Measurements from ENCODE around the gene SLC16A3.
A peak's percentile ranks its signal among the peaks of the same experiment; 100 is the strongest.

The SLC16A3 gene

GRCh38 chr17:82223517-82223916, 5.3 kb upstream of the SLC16A3 start:
- DNase-seq (ENCODE audit: low read depth) = no peak

GRCh38 chr17:82224666-82225065, 4.2 kb upstream of the SLC16A3 start:
- no peak for DNase-seq (ENCODE audit: low read depth)

- no peak for DNase-seq (ENCODE audit: low read depth)
Observed at GRCh38 chr17:82225368-82226029, 3.3 kb upstream of the SLC16A3 start.

- no peak for DNase-seq (ENCODE audit: low read depth)
Observed at GRCh38 chr17:82226146-82226808, 2.6 kb upstream of the SLC16A3 start.

- DNase-seq (ENCODE audit: low read depth) = no peak
Observed at GRCh38 chr17:82226809-82227628, 1.8 kb upstream of the SLC16A3 start.

GRCh38 chr17:82227629-82228277, 1.1 kb upstream of the SLC16A3 start:
- DNase-seq (ENCODE audit: low read depth) = no peak

GRCh38 chr17:82228278-82228841, 482 bp upstream of the SLC16A3 start:
- DNase-seq (ENCODE audit: low read depth) = no peak

GRCh38 chr17:82229698-82230608, 1.1 kb downstream of the SLC16A3 start:
- no peak for DNase-seq (ENCODE audit: low read depth)

- peak; percentile 73 for DNase-seq (ENCODE audit: low read depth)
Observed at GRCh38 chr17:82230609-82231311, 1.9 kb downstream of the SLC16A3 start.

GRCh38 chr17:82231312-82231561, 2.4 kb downstream of the SLC16A3 start:
- DNase-seq (ENCODE audit: low read depth) = no peak

GRCh38 chr17:82231562-82232321, 2.9 kb downstream of the SLC16A3 start:
- DNase-seq (ENCODE audit: low read depth) = no peak

- DNase-seq (ENCODE audit: low read depth) = no peak
Observed at GRCh38 chr17:82232322-82232820, 3.5 kb downstream of the SLC16A3 start.

GRCh38 chr17:82232876-82233785, 4.3 kb downstream of the SLC16A3 start:
- no peak for DNase-seq (ENCODE audit: low read depth)

GRCh38 chr17:82234211-82235055, 5.6 kb downstream of the SLC16A3 start:
- no peak for DNase-seq (ENCODE audit: low read depth)

- no peak for DNase-seq (ENCODE audit: low read depth)
Observed at GRCh38 chr17:82235056-82235774, 6.4 kb downstream of the SLC16A3 start.

- no peak for DNase-seq (ENCODE audit: low read depth)
Observed at GRCh38 chr17:82235775-82236141, 6.9 kb downstream of the SLC16A3 start.
